ENCODE data around the gene REM2.
"Not testable (repeated sequence)": the region's sequence is repeated elsewhere in the genome, so short reads cannot be mapped to it uniquely, and the experiment has no call there.

The REM2 gene

DNA sequence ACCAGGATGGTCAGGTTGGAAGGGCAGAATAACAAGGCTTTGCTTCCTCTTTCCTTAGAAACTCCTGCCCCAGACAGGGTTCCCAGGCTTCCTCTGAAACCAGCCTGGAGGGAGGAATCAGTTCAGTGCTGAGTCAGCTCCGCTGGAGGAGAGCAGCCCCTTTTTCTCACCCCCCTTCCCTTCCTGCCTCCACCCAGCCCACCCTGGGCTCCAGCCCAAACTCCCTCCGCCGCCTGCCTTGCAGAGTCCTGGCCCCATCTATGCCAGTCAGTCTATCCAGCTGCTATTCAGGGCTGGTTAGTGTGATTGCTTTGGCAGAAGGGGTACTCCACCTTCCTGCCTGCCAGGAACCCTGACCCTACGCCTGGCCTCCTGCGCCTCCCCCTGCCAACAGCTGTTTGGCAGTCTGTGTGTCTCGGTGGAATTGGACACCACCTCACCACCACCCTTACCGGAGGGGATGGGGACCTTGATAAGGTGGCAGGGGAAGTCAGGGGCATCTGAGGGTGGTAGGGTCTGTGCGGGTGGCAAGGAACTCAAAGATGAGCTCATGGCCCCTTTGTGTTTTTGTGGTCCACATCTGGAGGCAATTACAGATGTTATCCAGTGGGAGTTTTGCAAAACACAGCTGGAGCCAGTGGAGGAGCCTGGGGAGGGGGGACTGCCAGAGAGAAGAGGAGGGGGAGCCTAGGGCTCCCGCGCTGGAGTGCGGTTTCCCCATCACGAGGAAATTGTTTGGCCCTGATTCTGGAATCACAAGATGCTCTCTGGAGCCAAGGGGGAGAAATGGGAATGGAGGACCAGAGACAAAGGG lies 34.5 kb upstream of the REM2 start:
- DNase-seq: no peak

DNA sequence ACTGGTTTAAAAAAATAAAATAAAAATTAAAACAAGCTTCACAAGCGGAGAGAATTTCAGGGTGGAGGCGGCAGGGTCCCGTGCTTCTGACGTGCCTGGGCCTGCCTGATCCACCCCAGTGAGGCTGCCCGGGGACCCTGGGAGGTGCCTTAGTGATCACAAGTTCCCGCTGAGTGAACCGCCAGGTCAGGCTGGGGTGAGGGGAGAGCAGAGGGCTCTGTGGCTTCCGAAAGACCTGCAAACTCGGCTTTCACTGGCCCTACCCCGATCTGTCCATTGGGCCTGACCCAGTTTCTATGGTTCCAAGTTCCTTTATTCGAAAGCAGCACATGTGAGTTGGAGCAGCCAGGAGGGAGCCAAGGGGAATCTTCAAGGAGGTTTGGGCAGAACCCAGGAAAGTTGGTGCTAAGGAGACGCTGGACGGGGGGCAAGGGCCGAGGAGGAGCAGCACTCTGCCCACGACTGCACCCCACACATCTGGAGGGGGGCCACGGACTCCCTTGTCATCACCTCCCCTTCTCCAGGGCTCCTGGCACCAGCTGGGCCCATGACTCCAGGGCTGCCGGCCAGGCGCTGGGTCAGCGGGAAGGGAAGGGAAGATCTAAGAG lies 33.7 kb upstream of the REM2 start:
- no peak for DNase-seq

DNA sequence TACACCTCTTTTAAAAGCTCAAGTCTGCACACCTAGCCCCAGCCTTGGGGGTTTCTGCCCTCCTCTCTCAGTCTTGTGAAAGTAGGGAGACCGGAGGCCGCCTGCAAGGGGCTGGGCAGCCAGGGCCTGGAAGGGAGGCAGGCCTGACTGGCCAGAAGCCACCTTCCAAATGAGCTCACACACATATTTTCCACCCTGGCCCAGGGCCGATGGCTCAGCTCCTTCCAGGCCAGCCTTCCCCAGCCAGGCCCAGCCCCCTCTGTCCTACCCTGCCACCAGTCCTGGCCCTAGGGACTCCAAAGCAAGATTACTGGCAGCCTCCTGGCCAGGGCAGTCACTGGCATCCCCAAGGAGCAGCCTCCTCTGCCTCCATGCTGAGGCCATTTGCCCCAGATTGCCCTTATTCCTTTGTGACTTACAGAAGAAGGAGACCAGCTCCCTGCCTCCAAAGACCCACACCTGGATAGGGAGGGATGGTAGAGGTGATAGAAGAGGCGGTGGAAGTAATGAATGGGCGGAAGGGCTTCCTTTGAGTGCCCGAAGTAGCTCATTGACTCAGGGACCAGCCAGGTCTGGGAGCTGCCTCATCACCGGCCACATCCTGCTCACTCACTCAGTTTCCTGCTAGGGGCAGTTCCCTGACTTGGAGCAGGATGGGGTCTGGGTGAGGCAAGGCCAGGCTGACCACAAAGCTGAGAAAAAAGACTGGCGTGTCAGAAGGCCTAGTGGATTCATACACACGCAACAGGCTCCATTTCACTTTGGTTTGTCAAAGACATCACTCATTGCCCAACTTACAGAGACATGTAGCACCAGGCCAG lies 31.9 kb upstream of the REM2 start:
- no peak for DNase-seq

DNA sequence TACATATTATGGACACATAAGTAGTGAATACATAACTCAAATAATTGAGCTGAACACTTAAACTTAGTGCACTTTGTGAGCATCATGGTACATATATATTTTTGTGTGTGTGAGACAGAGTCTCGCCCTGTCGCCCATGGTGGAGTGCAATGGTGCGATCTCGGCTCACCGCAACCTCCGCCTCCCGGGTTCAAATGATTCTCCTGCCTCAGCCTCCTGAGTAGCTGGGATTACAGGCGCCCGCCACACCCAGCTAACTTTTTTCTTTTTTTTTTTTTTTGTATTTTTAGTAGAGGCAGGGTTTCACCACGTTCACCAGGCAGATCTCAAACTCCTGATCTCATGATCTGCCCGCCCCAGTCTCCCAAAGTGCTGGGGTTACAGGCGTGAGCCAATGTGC lies 30.8 kb upstream of the REM2 start:
- DNase-seq: not testable (repeated sequence)

DNA sequence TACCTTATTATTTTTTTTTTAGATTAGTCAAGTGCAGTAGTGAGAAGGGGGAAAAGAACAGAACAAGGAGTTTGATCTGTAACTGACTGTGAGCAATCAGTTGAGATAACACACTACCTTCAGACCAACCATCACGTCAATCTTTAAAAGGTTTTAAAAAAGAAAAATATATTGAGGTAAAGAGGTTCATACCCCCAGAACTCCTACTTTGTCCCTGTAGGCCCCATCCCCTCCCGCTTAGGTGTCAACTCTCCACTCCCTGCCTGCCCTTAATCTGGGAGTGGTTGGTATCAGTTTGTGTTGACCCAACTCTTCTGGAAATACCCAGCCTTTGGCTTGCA lies 30.5 kb upstream of the REM2 start:
- no peak for DNase-seq

DNA sequence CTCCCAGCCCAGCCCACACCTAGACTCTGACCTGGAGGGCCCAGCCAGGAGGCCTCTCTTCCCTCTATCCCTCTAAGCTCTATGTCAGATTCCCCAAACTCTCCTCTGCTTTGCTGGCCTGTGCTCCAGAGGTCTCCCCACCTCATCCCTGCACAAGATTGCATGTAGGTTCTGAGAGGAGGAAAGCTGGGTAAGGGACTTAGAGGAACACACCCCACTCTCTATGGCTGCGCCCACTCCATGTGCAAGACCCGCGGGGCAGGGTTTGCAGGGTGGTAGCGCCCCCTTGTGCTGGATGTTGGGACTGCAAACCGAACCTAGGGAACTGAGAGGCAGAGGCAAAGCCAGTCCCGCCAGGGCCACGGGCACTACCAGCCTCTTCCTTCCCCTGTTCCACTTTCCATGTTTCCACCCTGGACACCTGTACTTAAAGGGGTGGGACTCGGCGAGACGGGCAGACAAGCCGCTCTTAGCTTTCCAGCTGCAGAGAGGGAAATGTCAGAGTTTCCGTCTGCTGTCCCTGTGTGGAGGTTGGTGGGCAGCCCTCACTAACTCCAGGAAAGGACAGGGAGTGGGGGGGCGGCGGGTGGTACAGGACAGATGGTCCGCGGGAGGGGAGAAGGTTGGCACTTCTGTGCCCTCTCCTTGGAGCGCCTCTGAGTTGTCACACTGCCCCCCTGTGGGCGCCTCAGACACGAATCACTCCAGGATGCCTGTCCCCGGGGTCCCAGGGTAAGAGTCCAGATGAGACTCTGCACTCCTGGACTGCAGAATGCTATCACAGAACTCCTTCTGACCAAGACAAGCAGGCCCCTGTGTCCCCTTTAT lies 29.9 kb upstream of the REM2 start:
- peak; percentile 65 for DNase-seq

DNA sequence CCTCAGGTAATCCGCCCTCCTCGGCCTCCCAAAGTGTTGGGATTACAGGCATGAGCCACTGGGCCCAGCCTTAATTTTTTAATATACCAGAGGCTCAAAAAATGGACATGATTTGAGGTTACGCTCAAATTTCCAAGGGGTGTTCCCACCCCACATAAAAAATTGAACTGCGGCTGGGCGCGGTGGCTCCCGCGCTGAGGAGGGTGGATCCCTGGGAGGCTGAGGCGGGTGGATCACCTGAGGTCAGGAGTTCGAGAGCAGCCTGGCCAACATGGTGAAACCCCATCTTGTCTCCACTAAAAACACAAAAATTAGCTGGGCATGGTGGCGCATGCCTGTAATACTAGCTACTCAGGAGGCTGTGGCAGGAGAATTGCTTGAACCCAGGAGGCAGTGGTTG lies 28.7 kb upstream of the REM2 start:
- DNase-seq: not testable (repeated sequence)

DNA sequence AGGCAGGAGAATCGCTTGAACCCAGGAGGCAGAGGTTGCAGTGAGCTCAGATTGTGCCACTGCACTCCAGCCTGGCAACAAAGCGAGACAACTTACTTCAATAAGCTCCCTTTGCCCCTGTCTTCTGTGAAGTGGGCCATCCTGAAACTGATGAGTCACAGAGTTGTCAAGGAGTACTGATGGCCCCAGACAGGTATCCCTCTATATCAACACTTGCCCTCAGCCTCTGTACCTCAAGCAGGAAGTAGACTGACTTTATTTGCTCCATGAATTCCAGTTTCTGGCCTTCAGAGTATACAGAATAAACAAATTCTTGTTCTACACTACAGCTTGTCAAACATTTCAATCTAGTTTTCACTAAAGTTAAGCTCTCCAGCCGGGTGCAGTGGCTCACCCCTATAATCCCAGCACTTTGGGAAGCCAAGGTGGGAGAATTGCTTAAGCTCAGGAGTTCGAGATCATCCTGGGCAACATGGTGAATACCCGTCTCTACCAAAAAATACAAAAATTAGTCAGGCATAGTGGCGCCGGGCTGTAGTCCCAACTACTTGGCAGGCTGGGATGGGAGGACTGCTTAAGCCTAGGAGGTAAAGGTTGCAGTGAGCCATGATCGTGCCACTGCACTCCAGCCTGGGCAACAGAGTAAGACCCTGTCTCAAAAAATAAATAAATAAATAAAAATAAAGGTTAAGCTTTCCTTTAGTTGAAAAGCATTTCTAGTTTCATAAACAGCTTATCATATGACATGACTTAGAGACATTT lies 27.9 kb upstream of the REM2 start:
- DNase-seq: no peak

DNA sequence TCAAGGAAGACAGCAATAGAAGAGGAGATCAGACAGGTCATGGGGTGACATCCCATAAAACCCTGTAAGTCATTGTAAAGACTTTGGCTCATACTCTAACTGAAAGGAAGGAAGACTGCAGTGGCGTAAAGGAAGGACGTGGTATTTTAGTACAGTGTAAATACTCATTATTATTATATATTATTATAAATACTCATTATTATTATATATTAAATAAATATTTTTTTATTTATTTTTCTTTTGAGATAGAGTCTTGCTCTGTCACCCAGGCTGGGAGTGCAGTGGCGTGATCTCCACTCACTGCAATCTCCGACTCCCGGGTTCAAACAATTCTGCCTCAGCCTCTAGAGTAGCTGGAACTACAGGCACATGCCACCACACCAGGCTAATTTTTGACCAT lies 26.6 kb upstream of the REM2 start:
- DNase-seq: no peak

DNA sequence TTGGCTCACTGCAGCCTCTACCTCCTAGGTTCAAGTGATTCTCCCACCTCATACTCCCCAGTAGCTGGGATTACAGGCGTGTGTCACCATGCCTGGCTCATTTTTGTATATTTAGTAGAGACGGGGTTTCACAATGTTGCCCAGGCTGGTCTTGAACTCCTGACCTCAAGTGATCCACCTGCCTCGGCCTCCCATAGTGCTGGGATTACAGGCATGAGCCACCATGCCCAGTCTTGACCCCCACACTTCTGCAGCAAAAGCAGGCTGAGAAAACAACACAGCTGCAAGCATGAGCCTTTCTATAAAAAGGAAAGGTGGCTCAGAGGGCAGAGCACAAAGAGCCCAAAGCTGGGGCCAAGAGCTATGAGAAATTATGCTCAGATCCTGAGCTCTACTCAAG lies 22.6 kb upstream of the REM2 start:
- not testable (repeated sequence) for DNase-seq

DNA sequence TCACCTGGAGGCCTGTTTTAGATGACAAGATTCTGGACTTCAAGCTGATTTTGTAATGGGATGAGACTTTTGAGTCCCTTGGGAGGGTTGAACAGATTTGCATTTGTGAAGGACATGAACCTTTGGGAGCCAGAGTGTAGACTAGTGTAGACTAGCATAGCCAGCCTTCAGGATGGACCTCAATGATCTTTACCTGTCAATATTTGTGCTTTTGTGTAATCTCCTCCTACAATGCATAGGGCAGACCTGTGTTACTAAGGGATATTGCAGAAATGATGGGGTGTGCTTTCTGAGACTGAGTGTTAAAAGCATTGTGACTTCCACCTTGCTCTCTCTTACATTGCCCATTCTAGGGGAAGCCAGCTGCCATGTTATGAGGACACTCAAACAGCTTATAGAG lies 21.4 kb upstream of the REM2 start:
- no peak for DNase-seq

DNA sequence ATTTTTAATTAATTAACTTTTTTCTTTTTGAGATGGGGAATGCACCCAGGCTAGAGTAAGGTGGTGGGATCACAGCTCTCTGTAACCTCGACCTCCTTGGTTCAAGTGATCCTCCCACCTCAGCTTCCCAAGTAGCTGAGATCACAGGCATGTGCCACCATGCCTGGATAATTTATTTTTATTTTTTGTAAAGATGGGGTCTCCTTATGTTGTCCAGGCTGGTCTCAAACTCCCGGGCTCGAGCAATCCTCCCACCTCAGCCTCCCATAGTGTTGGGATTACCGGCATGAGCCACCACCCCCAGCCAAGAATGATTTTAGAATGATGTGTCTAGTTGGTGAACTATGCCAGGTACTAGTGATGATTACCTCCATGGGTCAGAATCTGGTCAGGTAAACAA lies 18.0 kb upstream of the REM2 start:
- DNase-seq: no peak

DNA sequence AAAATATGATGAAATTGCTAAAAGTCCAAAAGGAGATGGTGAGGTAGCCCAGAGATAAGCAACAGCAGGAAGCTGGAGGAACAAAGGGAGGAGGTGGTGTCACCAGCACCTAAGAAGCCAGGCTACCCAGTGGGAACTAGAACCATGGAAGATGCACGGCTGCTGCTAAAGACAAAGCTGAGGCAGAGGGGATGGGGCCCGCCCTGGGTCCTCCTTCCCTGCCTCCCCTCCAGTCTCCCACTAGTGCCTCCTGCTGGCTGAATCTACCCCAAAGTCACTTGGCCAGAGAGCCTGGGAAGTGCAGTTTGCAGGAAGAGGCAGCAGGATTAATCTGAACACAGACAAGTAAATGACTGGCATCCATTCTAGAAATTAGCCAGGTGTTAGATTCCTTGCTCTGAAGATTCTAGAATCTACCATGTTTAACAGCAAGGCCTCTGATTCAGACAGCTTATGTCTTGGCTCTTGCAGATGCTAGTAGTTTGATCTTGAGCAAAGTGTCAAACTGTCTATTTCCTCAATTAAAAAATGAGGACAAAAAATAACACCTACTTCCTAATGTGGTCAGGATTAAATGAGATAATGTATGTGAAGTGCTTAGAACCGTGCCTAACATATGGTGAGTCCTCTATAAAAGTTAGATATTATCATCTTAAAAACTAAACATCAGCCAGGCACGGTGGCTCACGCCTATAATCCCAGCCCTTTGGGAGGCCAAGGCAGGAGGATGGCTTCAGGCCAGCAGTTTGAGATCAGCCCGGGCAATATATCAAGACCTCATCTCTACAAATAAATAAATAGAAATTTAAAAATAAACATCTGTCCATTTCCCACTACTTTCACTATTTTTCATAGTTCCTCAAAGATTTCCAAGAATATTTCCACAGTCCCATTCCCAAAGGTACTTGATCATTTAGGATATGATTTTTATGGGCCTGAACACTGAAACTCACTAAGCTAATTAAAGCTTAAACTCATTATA lies 17.3 kb upstream of the REM2 start:
- DNase-seq: no peak

DNA sequence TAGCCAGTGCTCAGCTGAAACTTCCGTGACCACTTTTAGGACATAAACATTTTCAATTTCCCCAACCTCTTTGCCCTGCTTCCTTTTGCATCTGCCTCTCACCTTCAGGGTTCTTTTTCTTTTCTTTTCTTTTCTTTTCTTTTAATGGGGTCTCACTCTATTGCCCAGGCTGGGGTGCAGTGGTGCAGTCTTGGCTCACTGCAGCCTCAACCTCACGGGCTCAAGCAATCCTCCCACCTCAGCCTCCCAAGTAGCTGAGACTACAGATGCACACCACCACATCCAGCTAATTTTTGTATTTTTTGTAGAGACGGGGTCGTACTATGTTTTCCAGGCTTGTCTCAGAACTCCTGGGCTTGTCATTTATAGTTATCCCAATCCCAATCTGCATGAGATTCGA lies 16.1 kb upstream of the REM2 start:
- DNase-seq: no peak

DNA sequence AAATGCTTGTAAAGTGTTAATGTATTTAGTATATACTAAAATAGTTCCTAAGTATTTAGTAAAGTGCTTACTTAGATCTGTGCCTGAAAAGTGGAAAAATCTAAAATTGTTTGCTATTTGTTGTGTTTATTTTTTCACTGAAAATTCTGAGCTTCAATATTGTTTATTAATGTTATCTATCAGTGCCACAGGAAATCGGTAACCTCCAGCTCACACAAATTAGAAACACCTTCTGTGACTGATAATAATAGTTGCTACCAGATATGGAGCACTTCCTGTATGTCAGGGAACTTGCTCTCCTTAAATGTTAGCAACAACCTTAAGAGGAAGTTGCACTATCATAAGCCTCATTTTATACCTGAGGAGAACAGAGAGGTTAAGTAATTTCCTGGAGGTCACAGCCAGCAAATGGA lies 12.2 kb upstream of the REM2 start:
- DNase-seq: no peak

DNA sequence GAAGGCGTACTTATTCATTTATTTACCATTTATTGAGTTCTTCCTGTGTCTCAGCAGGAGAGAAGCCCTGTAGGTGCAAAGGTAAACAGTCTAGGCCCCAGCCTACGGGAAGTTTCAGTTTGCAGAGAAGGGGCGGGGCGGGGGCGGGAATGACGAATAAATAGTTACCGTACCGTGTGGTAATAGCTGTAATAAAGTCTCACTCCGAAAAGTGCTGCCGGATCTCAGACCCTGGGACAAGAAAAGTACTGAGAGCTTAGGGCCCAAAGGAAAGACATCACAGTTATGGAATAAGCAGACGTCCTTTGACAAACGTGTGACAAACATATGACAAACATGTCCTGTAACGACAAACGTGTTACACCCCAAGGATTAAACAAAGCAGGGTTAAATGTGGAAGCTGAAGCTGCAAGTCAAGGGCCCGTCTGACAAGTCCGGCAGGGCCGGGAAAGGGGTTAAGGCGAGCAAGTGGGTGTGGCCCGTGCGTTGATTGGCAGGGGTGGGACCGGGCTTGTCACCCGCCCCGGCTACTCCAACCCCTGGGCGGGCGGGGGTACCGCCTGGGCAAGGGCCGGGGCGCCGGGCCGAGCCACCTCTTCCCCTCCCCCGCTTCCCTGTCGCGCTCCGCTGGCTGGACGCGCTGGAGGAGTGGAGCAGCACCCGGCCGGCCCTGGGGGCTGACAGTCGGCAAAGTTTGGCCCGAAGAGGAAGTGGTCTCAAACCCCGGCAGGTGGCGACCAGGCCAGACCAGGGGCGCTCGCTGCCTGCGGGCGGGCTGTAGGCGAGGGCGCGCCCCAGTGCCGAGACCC lies 11.6 kb upstream of the REM2 start, which contains the start of gene LRP10:
TSS of gene LRP10 (plus strand) at position 517 of the 809 bp plus-strand sequence. CDS start 564 bp downstream, outside the sequence.
- peak; percentile 51 for DNase-seq

DNA sequence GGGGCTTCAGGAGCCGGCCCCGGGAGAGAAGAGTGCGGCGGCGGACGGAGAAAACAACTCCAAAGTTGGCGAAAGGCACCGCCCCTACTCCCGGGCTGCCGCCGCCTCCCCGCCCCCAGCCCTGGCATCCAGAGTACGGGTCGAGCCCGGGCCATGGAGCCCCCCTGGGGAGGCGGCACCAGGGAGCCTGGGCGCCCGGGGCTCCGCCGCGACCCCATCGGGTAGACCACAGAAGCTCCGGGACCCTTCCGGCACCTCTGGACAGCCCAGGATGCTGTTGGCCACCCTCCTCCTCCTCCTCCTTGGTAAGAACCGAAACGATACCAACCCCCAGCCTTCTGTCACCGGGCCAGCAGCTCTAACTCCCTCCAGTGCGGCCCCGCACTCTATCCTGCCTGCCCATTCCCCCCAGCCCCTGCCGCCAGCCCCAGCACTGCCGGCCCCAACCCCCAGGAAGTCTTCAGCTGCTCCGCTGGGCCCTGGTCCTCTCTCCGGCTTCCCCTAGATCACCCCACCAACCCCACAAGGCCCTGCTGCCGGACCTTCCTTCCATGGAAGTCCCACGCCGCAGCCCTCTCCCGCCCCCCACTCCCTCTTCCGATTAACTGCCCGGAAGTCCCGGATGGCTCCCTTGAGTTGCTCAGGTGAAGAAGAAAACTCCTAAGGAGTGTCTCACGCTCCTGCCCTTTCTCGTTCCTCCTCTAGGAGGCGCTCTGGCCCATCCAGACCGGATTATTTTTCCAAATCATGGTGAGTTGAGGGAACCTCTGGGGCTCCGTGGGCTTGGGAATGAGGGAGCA lies 10.8 kb upstream of the REM2 start:
- DNase-seq: peak; percentile 65

DNA sequence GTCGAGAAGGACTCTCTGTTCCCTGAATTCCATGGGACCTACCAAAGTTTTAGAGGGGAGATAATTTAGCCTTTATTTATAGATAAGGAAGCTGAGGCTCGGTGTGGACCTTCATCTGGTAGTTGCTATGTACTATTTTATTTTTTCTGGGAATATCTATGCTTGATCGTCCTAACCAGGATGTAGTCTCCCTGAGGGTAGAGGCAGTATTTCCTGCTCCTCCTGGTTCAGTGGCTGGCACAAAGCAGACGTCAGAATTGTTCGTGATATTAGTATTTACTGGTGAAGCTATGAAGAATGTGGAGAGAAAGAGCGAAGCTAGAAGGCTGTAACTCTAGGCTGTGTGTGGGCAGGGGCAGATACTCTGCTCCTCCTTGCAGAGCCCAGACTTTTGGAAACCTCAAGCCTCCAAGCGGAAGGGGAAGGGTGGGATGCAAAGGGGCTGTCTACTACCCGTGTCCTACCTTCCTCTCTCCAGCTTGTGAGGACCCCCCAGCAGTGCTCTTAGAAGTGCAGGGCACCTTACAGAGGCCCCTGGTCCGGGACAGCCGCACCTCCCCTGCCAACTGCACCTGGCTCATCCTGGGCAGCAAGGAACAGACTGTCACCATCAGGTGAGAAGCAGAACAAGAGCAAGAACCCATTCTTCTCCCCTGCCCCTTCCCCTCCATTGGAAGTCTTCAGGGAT lies 10.0 kb upstream of the REM2 start:
- no peak for DNase-seq
